ENCODE data around the gene ADD1.
"Not testable (repeated sequence)": the region's sequence is repeated elsewhere in the genome, so short reads cannot be mapped to it uniquely, and the experiment has no call there.

Gene ADD1

GRCh38 chr4:2936773-2937145 is 93.1 kb downstream of the ADD1 start:
- DNase-seq, result no peak

GRCh38 chr4:2937146-2937857 is 93.7 kb downstream of the ADD1 start:
- no peak for DNase-seq

GRCh38 chr4:2937986-2938385 is 94.3 kb downstream of the ADD1 start:
- no peak for DNase-seq

DNA sequence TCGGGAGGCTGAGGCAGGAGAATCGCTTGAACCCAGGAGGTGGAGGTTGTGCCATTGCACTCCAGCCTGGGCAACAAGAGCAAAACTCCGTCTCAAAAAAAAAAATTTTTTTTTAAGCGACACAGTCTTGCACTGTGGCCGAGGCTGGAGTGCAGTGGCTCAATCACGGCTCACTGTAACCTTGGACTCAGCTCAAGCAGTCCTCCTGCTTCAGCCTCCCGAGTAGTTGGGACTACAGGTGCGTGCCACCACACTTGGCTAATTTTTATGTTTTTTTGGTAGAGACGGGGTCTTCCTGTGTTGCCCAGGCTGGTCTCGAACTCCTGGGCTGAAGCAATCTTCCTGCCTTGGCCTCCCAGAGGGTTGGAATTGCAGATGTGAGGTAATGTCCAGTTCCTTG is 94.8 kb downstream of the ADD1 start:
- not testable (repeated sequence) for DNase-seq

DNA sequence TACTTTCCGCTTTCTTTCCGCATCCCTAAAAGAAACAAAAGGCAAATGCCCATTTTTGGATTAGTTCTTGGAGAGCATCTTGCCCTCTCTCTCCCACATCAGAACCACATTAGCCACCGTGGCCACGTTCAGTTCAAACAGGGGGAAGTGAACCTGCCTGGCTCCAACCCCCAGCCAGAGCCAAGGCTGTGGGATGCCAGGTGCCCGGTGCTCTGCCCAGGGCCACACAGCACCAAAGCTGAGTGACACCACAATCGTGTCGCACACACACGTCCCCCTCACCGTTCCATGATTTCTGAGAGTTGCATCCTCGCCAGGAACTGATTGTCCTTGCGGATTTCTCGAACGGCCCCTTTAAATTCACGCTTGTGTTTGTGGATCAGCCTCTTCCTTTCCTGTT is 95.3 kb downstream of the ADD1 start:
- DNase-seq, result no peak

DNA sequence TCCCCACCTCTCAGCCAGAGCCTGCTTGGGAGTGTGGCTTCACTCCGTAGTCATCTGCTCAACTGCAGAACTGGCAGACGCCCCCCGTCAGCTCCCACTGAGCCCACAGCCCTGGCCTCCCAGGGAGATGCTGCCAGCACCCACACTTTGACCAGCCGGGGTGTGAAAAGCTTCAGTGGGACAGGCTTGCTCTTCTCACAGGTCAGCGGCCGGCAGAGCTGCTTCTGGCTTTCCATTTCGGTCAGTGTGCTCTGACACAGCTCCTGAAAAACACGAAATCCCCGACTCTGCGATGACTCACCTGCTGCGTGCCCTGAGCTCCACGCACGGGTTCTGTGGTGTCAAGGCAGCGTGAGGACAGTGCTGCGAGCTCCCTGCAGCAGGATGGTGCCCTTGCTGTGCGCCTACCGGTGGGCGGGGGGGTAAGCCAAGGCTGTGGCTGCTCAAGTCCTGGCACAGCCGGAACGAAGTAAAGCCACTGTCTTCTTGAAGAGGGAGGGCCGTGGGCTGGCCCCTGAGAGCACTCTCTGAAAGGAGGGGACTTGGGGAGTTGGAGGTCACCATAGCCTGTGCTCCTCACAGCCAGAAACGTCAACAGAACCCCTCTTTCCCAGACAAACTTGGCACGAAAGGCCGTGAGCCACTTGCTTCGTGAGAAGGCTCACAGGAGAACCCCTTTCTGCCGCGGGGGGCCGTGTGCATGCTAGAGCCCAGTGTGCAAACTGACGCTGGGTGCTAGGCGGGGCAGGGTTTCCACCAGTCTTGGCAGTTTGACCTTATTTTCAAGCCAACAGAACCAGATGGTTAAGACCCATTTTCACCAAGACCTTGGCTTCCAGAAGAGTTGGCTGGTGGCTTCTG is 96.0 kb downstream of the ADD1 start:
- no peak for DNase-seq

GRCh38 chr4:2940267-2941137 is 96.9 kb downstream of the ADD1 start:
- no peak for DNase-seq

DNA sequence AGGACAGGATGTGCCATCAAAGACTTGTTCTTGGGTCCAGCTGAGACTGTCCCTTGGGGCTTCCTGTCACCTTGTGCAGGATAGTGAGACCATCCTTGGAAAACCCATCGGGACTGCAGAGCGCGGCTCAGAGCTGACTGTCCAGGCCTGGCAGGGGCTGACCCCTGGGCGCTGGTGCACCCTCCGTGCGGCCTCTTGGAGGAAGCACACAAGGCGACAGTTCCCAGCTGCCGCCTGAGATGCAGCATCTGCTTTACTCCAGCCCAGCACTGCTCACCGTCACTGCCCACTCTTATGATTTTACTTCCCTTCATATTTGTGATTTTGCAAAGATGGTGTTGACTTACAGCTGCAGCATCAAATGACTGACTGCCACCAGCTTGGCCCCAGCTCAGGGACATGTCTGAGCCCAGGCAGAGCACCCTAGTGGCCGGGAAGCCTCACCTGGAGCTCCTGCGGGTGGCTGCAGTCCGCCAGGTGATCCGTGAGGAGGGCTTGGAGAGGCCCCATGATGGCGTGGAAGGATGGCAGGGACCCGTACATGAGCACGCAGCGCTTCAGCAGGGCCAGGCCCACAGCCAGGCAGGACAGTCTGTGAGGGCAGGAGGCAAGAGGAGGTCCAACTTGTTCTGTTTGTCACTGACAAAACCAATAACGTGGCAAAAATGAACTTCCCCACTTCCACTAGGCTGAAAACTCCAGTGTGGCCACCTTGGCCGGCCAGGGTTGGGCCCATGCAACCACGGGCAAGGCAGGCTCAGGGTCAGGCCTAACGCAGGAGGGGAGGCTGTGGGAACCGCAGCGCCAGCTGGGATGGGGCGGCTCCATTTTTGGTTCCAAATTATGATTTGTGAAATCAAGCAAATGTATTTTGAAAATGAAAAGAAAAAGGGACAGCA is 97.7 kb downstream of the ADD1 start:
- DNase-seq, result no peak

DNA sequence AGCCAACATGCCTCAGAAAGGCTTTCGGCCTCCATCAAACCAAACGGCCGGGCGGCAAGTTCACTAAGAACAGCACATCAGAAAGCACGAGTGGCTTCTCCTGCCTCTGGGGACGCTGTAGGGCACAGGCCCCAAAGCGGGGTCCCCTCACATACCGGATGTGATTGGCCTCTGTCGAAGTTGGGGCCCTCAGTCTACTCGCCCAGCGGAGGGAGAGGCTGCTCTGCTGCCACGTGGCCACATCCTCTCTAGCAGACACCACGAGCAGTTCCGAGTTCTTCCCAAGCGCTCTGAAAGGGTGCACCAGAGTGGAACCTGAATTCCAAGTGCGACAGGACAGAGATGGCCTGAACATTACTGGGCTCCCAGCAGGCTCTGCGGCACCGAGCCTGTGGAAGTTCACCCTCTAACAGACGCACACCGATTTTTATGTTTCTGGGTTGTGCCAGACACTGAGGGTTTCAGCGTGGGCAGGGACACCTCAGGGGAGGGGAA is 98.4 kb downstream of the ADD1 start:
- DNase-seq, result no peak

DNA sequence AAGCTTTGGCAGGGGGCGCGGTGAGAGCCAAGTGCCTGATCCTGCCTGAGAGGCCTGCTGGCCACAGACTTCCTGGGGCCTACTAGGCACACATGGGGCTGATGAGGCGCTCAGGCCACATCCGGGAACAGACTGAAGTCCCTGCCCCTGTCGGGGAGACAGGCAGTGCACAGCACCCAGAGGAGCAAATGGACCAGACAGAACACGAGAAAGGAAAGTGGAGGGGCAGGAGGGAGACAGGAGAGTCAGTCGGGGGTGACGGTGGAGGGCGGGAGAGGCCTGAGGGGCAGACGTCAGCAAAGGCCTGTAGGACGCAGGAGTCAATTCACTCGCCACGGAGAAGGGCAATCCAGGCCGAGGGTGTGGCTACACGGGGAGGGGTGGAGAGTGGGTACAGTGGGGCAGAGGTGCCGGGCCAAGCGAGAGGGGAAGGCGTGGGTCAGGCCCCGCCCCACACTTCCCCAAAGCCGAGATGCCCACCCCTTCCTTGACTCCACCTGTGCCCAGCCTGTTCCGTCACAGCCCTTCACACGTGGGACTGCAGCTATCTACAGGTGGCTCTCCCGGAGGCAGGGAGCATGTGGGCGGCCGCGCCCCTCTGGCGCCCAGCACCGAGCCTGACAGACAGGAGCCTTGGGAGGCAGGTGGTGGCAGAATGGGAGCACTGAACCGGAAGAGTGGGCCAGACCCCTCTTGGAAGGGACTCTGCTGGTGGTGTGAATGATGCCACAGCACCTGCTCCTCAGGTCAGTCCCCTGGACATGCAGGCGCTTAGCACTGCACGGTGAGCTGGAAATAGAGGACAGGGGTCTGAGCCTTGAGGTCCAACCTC is 99.1 kb downstream of the ADD1 start:
- DNase-seq, result no peak

DNA sequence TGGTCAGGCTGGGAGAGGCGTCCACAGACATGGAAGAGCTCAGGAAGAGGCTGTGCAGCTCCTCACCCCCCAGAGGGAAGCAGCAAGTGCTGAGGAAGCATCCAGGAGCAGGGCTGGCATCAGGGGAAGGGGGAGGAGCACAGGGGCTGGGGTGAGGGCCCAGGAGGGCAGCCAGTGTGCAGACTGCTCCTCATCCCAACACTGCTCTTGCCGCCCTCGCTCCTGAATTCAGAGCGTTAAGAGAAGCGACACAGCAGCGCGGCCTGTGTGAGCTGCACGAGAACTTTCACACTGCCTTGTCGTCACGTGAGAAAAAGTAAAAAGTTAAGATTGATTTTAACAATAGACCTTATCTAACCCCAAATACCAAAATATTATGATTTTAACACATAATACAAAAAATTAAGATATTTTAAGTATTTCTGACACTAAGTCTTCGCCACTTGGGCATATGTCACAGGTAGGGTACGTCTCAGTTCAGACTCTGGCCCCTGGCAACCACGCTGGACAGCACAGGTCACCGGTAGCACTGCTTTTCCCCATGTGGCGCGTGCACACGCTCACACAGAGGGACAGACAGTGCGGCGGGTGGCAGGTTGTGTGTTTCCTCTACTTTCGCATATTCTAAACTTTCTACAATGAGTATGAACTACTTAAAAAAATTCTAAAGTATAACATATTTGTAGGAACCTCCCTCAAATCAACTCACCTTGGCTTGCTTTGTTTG is 99.9 kb downstream of the ADD1 start:
- DNase-seq, result no peak

DNA sequence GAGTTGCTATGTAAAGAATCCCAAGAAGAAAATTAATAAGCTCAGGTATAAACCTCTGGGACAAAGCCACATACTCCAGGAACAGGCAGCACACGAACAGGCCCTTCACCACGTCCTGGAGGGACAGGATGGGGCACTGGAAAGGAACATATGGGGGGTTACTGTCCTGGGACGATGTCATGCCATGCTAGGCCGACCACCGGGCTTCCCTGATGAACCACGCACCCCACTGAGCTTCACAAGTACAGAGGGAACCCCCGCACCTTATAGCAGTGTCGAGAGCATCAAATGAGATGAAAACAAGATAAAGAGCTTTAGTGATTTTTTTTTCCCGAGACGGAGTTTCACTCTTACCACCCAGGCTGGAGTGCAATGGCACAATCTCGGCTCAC is 100.4 kb downstream of the ADD1 start:
- no peak for DNase-seq

DNA sequence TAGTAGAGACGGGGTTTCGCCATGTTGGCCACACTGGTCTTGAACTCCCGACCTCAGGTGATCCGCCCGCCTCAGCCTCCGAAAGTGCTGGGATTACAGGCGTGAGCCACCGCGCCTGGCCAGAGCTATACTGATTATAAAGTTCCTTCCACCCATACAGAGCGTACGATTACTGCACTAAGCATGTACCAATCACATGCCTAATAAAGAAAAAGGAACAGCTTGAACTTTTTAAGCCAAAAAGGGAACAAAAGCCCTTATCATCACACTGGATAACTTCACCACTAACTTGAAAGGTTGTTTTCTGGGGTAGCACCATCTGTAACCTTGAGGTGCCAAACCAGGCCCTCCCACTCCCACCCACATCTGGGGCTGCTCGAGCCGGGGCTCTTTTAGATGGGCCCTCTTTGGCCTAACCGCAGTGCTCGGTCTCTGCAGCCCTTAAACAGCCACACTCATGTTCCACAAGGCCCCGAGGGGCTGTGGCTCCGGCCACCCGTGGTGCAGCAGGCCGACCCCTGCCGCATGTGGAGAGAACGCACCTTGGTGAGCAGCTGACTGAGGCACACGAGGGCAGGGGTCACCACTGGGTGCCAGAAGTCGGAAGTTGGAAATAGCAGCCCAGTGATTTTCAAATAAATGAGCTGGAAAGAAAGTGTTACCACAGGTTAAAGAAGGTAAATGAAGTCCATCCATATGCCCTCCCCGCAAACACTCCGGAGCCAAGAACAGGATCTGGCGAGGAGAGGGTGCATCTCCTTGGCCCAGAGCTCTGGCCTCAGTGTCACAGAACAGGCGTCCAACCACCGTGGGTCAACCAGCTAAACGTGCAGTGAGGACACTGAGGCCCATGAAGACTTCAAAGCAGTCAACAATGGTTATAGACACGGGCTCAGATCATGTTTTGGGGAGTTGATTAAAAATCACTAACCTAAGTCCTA is 101.2 kb downstream of the ADD1 start:
- no peak for DNase-seq

GRCh38 chr4:2945619-2946604 is 102.3 kb downstream of the ADD1 start:
- not testable (repeated sequence) for DNase-seq

- no peak for DNase-seq
Measured at GRCh38 chr4:2946812-2947600, 103.4 kb downstream of the ADD1 start.

DNA sequence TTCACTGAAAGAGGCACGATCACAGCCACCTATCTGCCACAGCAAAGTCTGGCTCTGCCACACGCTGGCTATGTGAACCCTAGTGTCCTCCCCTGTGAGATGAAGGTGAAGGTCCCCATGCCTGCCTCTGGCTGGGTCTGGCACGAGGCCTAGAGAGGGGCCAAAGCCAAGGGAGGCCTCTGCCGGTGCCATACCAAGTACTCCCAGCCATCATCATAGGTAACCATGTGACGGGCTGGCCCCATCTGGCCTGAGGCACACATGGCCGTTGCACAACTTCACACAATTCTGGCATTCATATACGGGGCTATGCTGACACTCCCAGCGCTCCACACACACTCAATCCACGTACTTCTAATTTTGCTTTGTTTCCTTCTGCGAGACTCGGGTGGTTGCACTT is 104.3 kb downstream of the ADD1 start:
- DNase-seq, result no peak

Measured in NCI-H146 (cell line).